NCI-H1092 treated with DMSO at 0.1 percent for 48 hours (cell line): ENCODE results near the gene CDRT4.
"Not testable (repeated sequence)": the region's sequence is repeated elsewhere in the genome, so short reads cannot be mapped to it uniquely, and the experiment has no call there.

Source experiments
- DNase-seq: peaks from one replicate; lab custom pipeline; 2025; lab: John Stamatoyannopoulos, UW

Gene CDRT4

GRCh38 chr17:15467592-15467991, at the start of gene CDRT4:
Gene CDRT4, minus strand, starts transcription at chr17:15467621. Its CDS starts 27,383 bp downstream, at chr17:15440238.
- no peak for DNase-seq

- DNase-seq: no peak
Observed at GRCh38 chr17:15516150-15516549, 48.7 kb upstream of the CDRT4 start.

- no peak for DNase-seq
Observed at GRCh38 chr17:15514469-15514868, 47.0 kb upstream of the CDRT4 start.

GRCh38 chr17:15513856-15514459, 46.5 kb upstream of the CDRT4 start:
- DNase-seq: no peak

GRCh38 chr17:15513058-15513791, 45.8 kb upstream of the CDRT4 start:
- no peak for DNase-seq

- no peak for DNase-seq
Observed at GRCh38 chr17:15512071-15512709, 44.8 kb upstream of the CDRT4 start.

- DNase-seq: no peak
Observed at GRCh38 chr17:15511142-15511541, 43.7 kb upstream of the CDRT4 start.

- no peak for DNase-seq
Observed at GRCh38 chr17:15510361-15510760, 42.9 kb upstream of the CDRT4 start.

- DNase-seq: no peak
Observed at GRCh38 chr17:15509095-15509494, 41.7 kb upstream of the CDRT4 start.

GRCh38 chr17:15508466-15508865, 41.0 kb upstream of the CDRT4 start:
- DNase-seq: no peak

GRCh38 chr17:15507896-15508295, 40.5 kb upstream of the CDRT4 start:
- no peak for DNase-seq

GRCh38 chr17:15507001-15507400, 39.6 kb upstream of the CDRT4 start:
- no peak for DNase-seq

GRCh38 chr17:15505708-15506107, 38.3 kb upstream of the CDRT4 start:
- DNase-seq: not testable (repeated sequence)

GRCh38 chr17:15503731-15504130, 36.3 kb upstream of the CDRT4 start:
- DNase-seq: no peak

- peak; percentile 23 for DNase-seq
Observed at GRCh38 chr17:15502369-15503112, 35.1 kb upstream of the CDRT4 start.

GRCh38 chr17:15501793-15502192, 34.4 kb upstream of the CDRT4 start:
- no peak for DNase-seq

GRCh38 chr17:15501282-15501681, 33.9 kb upstream of the CDRT4 start:
- no peak for DNase-seq

GRCh38 chr17:15498107-15498506, 30.7 kb upstream of the CDRT4 start:
- no peak for DNase-seq

- DNase-seq: no peak
Observed at GRCh38 chr17:15496735-15497670, 29.6 kb upstream of the CDRT4 start.

- DNase-seq: no peak
Observed at GRCh38 chr17:15494821-15495220, 27.4 kb upstream of the CDRT4 start.

GRCh38 chr17:15493693-15494035, 26.2 kb upstream of the CDRT4 start:
- no peak for DNase-seq
